Sigmoid colon (tissue), 7 donors: ENCODE data around the gene KRT74. TPM values are rescaled to one million over a fixed set of nuclear protein-coding genes. Genes with fewer than 3 reads are reported as not detected.

Experiments used
- DNase-seq: peaks from one replicate; pipeline ENCODE4 v3.0.0-alpha.2; 2019
- H3K27ac ChIP-seq, 4 donors: fragments of 200-600 bp; sonication (generic); one replicate each; pipeline ENCODE4 v1.5.1; 2016 to 2019; ENCODE audit warnings: mild to moderate bottlenecking in 1 of 4
- H3K27me3 ChIP-seq, 3 donors: fragments of 200-600 bp; sonication (generic); one replicate each; pipeline ENCODE4 v1.5.1; 2019; ENCODE audit warnings: mild to moderate bottlenecking in 1 of 3
- H3K36me3 ChIP-seq, 4 donors: fragments of 200-600 bp; sonication (generic); one replicate each; pipeline ENCODE4 v1.5.1; 2016 to 2019
- H3K4me1 ChIP-seq, 4 donors: fragments of 200-600 bp; sonication (generic); one replicate each; pipeline ENCODE4 v1.5.1; 2017 to 2019
- H3K4me3 ChIP-seq, 4 donors: fragments of 200-600 bp; sonication (generic); one replicate each; pipeline ENCODE4 v1.5.1; 2017 to 2019; ENCODE audit warnings: mild to moderate bottlenecking in 2 of 4, moderate library complexity in 1 of 4
- H3K9me3 ChIP-seq, 4 donors: fragments of 200-600 bp in 3 of 4; sonication (generic) in 3 of 4; one replicate each; pipeline versions ENCODE4 v1.5.1 to v1.6.1; 2013 to 2019
- CTCF ChIP-seq, 4 experiments: fragments of 450-650 bp in 3 of 4; fragments of 200-600 bp in 1 of 4; IDR thresholded peaks; one replicate each; pipeline ENCODE4 v1.5.1; 2016 to 2019; ENCODE audit warnings: antibody characterized with exemption in 4 of 4, mild to moderate bottlenecking in 3 of 4, moderate library complexity in 2 of 4
- EP300 ChIP-seq, 4 donors: sonication (generic); formaldehyde crosslinking; IDR thresholded peaks; one replicate each; pipeline ENCODE4 v1.6.1; 2017; ENCODE audit warnings: antibody characterized with exemption in 4 of 4
- POLR2A ChIP-seq, 2 donors: fragments of 450-650 bp; IDR thresholded peaks; one replicate each; pipeline ENCODE4 v1.6.1; 2016; ENCODE audit warnings: antibody characterized with exemption in 2 of 2, mild to moderate bottlenecking in 2 of 2, moderate library complexity in 2 of 2
- POLR2AphosphoS5 ChIP-seq, 4 donors: sonication (generic); formaldehyde crosslinking; IDR thresholded peaks; one replicate each; pipeline ENCODE4 v1.6.1; 2017; ENCODE audit warnings: antibody characterized with exemption in 4 of 4
- WGBS, 2 donors: extraction: QIAGEN DNeasy Blood & Tissue Kit; methylation state at CpG; one replicate each; pipeline ENCODE4 v1.1.7; 2013; 5-methylcytosine and 5-hydroxymethylcytosine counted together
- intact Hi-C: fragments of 100-400 bp; cut with DNase I; formaldehyde crosslinking; loops from one replicate; pipeline ENCODE4 v1.15.1; 2023
- polyA plus RNA-seq, 3 donors: library from polyadenylated mRNA; stranded (reverse); fragments of 200-250 nt; gene quantifications; one replicate each; pipeline ENCODE4 v1.2.3, GENCODE V29; 2013
- total RNA-seq, 4 donors: library from RNA; depleted of rRNA; stranded (reverse); fragments of >200 nt; gene quantifications; one replicate each; pipeline ENCODE4 v1.1.0, GENCODE V29; 2016
- donor health status: healthy with polysubstance abuse.
- donor health status: Bipolar disorder and iron deficiency.
- donor health status: healthy.

The KRT74 gene
- total and polyA plus RNA-seq, 7 donors: not detected

- Histone ChIP-seq H3K9me3 (no peaks in the 10 kb centered on the region), H3K36me3 (no peaks in the 10 kb centered on the region), H3K4me1 (no peaks in the 10 kb centered on the region), H3K4me3 (no peak overlapping the region), H3K27ac (no peak overlapping the region), H3K27me3 (no peaks in the 10 kb centered on the region)
- WGBS, 2 donors: 88 to 90% methylated on average over 15 of the region's 15 CpGs
- DNase-seq: no peak
- intact Hi-C loops: no loop called here
- no peak for TF ChIP-seq CTCF (IDR thresholded peaks at IDR 0.05)
- TF ChIP-seq POLR2AphosphoS5 (IDR thresholded peaks at IDR 0.05): no peak
- TF ChIP-seq POLR2A (IDR thresholded peaks at IDR 0.05): no peak
- no peak for TF ChIP-seq EP300 (IDR thresholded peaks at IDR 0.05)
Observed at GRCh38 chr12:52546126-52546525, 27.5 kb downstream of the KRT74 start.

GRCh38 chr12:52543985-52544883 is 29.4 kb downstream of the KRT74 start:
- Histone ChIP-seq H3K27ac (no peak overlapping the region), H3K4me3 (no peak overlapping the region)
- WGBS, 2 donors: 83 to 85% methylated on average over 17 of the region's 17 CpGs

GRCh38 chr12:52542785-52543318 is 30.8 kb downstream of the KRT74 start:
- TF ChIP-seq EP300 (IDR thresholded peaks at IDR 0.05): no peak
- TF ChIP-seq POLR2A (IDR thresholded peaks at IDR 0.05): no peak
- TF ChIP-seq POLR2AphosphoS5 (IDR thresholded peaks at IDR 0.05): no peak
- TF ChIP-seq CTCF (IDR thresholded peaks at IDR 0.05): no peak
- Histone ChIP-seq H3K9me3 (no peaks in the 10 kb centered on the region), H3K4me3 (no peak overlapping the region), H3K27me3 (no peaks in the 10 kb centered on the region), H3K27ac (no peak overlapping the region), H3K4me1 (peaks cover 0 to 13% (median 9%) of the 10 kb centered on the region in 4 donors), H3K36me3 (no peaks in the 10 kb centered on the region)
- 75 to 76% methylated on average over 7 of the region's 7 CpGs for WGBS, 2 donors
- intact Hi-C loops: no loop called here
- DNase-seq: no peak

More at GRCh38 chr12:52543985-52544883, 29.4 kb downstream of the KRT74 start:
- no peaks in the 10 kb centered on the region for H3K27me3 ChIP-seq
- TF ChIP-seq CTCF (IDR thresholded peaks at IDR 0.05): no peak
- no peak for TF ChIP-seq POLR2A (IDR thresholded peaks at IDR 0.05)
- no peak for TF ChIP-seq POLR2AphosphoS5 (IDR thresholded peaks at IDR 0.05)
- TF ChIP-seq EP300 (IDR thresholded peaks at IDR 0.05): no peak
- H3K4me1 ChIP-seq: peaks cover 0 to 6% (median 6%) of the 10 kb centered on the region in 4 donors
- intact Hi-C loops: no loop called here
- H3K36me3 ChIP-seq: no peaks in the 10 kb centered on the region
- no peak for DNase-seq
- H3K9me3 ChIP-seq: no peaks in the 10 kb centered on the region

- no peaks in the 10 kb centered on the region for H3K27me3 ChIP-seq
- no peak overlapping the region for H3K27ac ChIP-seq
- intact Hi-C loops: no loop called here
- TF ChIP-seq EP300 (IDR thresholded peaks at IDR 0.05): no peak
- TF ChIP-seq POLR2A (IDR thresholded peaks at IDR 0.05): no peak
- no peak for TF ChIP-seq CTCF (IDR thresholded peaks at IDR 0.05)
- TF ChIP-seq POLR2AphosphoS5 (IDR thresholded peaks at IDR 0.05): no peak
- H3K4me3 ChIP-seq: no peak overlapping the region
- H3K36me3 ChIP-seq: no peaks in the 10 kb centered on the region
- no peaks in the 10 kb centered on the region for H3K9me3 ChIP-seq
- DNase-seq: no peak
- peaks cover 0 to 13% (median 9%) of the 10 kb centered on the region in 4 donors for H3K4me1 ChIP-seq
Observed at GRCh38 chr12:52542157-52542556, 31.5 kb downstream of the KRT74 start.
